Caki2 (cell line): ENCODE results near the gene AFAP1. TPM values are rescaled to one million over a fixed set of nuclear protein-coding genes. Genes with fewer than 3 reads are reported as not detected.

Source experiments
- DNase-seq: peaks from one replicate; pipeline ENCODE4 v3.0.0-alpha.2; 2015; ENCODE audit warnings: low read depth
- in situ Hi-C: cut with HindIII; loops from 2 replicates; pipeline ENCODE4 v1.10.0; 2016; ENCODE audit warnings: low sequenced_read_pairs, low pct_unique_long_range_greater_than_20kb, mixed read lengths
- total RNA-seq: library from RNA; depleted of rRNA; stranded (reverse); fragments of >200 nt; shearing (Covaris generic); gene quantifications from 2 replicates; pipeline ENCODE4 v1.2.3, GENCODE V29; 2014; ENCODE audit warnings: low replicate concordance

Gene AFAP1
- total RNA-seq, 1 experiment from 2014 or later: 16.1 TPM

DNA sequence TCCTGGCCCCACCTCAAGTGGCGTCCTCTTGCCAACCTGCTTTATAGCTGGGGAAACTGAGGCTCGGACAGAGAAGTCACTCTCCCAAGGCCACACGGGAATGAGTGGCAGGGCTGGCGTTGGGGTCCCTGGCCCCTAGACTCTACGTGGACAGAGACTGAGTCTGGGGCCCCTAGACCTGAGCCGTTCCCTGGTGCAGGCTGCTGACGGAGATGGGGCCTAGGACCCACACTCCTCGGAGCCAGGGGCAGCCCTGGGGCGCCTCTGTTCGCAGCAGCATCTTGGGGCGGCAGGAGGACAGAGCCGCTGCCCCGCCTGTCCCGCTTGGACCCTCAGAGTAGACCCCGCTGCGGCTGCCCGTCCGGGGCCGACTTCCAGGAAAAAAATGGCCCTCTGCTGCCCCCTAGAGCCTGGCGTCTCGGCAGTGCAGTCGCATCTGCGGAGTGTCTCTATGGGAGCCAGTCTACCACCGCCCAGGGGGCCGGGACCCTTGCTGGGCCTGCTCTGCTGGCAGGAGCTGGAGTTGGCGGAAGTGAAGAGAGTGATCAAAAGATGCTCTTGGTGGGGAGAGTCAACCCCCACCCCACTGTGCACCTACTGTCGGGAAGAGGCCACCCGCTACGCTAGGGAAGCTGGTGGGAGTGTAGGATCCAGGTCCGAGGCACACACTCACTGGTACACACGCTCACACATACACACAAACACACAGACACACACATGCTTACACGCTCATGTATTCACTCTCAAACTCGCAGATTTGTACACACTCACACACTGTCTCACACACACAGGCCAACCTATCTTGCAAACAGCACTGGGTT lies 220.1 kb downstream of the AFAP1 start:
- in situ Hi-C loops: no loop called here
- DNase-seq: peak; percentile 11

DNA sequence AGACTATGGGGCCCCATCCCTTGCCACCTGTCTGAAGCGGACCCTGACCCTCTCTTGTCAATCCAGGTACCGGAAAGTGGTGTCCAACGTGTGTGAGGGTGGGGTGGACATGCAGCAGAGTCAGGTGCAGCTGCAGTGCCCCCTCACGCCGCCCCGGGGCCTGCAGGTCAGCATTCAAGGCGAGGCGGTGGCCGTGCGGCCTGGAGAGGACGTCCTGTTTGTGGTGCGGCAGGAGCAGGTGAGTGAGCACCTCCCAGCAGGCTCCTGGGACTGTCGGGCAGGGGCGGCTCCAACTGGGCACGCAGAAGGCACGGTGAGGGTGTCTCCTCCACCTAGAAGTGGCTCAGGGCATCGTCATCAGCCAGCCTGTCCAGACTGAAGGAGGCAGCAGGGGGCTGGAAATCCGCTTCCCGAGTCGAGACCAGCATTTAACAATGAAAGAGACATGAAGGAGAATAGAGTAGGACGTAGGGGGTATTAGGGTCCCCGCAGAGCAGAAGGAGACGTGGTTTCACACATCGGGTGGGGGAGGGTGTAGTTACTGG lies 221.6 kb downstream of the AFAP1 start:
- in situ Hi-C loops: no loop called here
- DNase-seq: no peak

DNA sequence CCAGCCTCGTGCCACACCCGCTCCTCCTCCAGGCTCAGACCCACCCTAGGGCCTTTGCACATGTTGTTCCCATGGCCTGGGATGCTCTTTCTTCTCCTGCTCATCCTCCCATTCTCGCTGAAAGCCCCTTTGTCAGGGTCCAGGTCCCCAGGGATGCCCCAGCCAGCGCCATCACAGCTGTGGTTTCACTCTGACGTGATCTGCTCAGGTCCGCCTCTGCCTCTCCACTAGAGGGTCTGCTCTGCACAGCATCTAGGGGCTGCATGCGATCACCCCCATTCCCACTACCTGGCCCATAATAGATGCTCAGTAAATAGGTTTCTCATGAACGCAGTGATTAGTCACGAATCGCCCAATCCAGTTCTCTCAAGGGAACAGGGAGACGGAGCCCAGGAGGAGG lies 222.5 kb downstream of the AFAP1 start:
- DNase-seq: no peak
- in situ Hi-C loops: no loop called here

DNA sequence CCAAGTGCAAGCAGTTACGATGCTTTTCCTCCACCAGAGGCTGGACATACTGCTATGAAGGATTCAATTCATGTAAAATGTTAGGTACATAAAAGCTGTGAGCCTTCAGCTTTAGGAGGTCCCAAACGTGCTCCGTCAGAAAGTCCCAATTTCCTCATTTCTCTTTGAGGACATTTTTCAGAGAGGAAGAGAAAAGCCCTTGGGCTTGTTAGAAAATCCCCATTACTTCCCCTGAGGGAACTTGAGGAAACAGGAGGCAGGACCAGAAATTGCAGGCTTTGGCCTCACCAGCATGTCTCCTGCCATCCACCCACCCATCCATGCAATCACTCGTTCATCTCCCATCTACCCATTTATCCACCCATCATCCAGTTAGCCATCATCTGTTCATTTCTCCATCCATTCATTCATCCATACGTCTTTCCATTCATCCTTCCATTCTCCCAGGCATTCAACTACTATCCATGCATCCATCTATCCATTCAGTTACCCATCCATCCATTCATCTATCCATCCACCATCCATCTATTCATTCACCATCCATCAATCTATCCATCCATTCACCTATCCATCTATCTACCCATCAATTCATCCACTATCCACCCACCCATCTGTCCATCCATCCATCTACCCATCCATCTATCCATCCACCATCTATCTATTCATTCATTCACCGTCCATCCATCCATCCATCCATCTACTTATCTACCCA lies 223.5 kb downstream of the AFAP1 start:
- in situ Hi-C loops: no loop called here
- DNase-seq: no peak

DNA sequence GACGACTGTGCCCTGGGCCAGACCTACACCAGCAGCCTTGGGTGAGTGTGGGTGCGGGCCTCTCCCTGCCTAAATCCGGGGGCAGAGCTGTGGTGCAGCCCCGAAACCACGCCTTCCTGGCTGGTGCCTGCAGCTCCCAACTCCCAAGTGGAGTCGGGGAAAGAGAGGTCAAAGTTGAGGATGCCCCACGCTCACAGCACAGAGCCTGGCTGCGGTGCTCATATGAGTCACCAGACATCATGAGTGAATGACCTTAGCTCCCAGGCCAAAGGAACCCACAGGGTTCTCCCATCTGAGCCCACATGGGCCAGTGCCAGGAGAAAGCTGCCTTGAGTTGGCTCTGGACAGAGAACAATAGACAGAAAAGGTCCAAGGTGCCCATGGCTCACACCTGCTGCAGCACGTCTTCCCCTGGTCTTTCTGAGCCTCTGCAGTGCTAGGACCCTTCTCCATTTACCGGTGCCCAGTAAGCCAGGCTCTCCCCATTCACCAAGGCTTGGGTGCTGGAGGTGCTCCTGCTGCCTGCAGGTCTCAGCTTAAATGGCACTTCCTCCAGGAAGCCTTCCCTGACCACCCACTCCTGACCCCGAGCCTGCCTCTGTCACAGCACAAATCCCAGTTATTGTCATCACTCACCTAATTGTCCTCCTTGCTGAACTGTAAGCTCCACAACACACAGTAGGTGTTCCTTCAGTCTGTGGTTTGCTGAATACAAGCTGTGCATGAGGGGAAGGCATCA lies 224.2 kb downstream of the AFAP1 start:
- DNase-seq: no peak
- in situ Hi-C loops: no loop called here

DNA sequence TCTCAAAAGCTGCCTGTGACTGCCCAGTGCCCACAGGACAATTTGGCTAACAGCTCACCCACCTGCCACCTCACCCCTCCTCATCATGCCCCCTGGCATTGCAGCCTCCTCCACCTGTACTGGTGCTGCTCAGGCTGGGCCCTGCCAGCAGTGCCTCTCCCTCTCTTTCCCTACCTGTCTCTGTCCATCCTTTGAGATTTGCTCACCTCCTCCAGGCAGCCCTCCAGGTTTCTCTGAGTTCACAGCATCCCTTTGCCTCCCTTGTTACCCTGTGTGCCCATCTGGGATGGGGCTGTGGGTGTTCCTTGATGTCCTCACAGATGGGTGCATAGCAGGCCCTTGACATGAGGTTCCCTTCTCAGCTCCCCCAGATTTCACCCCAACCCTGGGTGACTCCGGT lies 224.9 kb downstream of the AFAP1 start:
- no peak for DNase-seq
- in situ Hi-C loops: no loop called here

DNA sequence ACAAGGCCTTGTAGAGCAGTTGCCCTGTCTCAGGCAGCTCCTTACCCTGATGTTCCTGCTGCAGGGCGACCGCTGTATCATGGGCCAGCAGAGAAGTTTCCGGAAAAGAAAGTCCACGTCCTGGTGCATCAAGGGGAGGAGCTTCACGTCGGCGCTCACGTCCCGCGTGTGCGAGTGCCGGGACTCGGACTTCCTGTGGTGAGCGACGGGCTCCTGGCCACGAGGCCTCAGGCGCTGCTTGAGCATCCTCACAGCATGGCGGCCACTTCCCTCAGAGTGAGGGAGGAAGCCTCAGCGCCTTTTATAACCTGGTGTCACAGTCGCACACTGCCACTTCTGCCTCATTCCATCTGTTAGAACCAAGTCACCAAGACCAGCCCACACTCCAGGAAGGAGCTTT lies 225.5 kb downstream of the AFAP1 start:
- in situ Hi-C loops: no loop called here
- no peak for DNase-seq

DNA sequence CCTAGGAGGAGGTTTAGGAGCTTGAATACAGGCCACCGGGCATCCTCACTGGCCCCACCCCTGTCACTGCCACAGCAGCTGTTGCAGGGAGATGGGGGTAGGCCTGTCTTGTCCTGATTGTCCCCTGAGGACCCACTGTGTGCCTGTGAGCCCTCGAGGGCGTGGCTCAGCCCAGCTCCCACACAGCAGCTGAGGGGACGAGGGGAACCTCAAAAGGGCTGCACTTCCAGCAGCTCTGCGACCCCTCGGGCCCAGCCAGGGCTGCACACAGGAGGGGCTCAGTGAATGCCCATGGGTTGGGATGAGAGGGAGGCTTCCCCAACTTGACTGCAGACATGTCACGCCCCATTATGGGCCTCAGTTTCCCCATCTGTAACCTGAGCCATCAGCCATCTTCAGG lies 225.9 kb downstream of the AFAP1 start:
- DNase-seq: no peak
- in situ Hi-C loops: no loop called here

DNA sequence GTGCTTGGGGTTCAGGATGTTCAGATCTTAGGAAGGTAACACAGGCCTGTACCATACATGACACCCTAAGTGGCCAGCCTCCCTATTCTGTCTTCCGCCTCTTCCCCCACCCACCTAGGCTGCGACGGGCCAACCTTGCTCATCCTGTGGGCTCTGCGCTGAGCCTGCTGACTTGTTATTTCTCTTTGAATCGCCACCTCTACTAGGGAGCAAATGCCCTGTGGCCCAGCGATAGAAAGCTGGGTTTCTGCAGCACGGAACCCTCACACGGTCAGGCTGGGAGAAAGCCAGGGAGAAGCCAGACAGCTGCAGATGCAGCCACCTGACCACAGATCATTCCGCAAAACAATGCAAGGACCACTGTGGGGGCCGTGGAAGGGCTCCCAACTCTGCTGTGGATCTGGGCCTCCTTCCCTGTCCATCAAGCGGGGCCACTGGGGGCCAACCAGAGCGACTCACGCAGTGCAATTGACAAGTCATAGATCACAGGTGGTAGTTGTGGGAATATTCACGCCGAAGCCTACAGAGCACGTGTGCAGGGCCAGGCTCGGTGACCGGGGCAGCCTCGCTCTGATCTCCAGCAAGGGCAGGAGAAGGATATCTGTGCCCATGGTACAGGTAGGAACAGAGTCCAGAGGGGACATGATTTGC lies 227.5 kb downstream of the AFAP1 start:
- DNase-seq: no peak
- in situ Hi-C loops: no loop called here

DNA sequence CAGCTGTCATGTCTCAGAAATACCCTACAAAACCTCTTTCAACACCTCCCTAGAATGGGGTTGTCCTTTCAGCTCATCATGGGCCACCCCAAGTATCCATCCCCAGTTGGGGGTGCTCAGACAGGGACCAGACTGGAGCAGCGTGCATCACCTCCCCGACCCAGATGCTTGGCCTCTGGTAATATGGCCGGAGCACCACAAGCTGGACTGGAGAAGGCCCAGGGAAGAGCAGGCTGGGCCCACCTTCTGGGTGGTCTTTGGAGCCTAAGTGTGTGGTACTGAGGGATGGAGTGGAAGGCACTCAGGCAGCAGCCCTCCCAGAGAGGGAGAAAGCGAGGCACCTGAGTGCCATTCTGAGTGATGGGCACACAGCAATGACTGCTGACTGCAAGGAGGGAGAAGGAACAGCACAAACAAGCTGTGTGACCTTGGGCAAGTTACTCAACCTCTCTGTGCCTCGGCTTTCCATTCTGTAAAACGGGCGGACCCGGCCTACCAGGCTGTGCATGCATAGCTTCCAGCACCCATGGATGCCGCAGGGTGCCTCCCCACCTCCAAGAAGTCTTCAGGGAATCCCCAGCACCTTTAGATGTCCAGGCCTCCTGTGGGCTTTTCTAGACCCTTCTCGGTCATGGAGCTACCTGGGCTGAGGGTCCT lies 228.2 kb downstream of the AFAP1 start:
- in situ Hi-C loops: no loop called here
- DNase-seq: no peak

DNA sequence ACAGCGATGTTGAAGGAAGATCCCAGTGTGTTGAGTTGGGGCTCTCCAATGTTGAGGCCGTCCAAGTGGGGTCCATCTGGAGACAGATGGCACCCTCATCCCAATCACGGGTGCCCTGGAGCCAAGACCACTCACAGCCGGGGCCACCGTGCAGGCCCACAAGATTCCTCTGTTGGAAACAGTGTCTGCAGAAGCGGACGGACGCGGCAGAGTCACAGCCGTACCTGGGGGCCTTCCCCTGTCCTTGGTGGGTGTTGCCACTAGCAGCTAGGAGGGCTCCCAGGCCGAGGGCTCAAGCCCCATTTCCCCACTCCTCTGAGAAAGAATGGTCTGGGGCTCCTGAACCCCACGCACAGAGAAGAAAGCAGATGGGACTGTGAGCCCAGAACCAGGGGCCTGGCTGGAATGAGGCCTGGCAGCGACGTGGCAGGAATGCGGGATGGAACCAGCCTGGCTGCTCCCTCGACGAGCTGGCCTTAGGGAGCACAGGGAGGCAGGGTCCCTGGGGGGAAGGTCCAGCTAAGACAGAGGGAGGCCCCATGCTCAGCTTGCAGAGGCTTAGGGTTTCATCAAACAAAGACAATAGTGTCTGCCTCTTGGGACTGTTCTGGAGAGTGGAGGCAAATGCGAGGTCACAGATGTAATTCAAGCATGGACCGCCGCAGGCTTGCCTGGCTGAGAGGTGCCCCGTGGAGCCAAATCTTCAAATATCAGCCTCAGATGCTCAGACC lies 228.9 kb downstream of the AFAP1 start:
- no peak for DNase-seq
- in situ Hi-C loops: no loop called here

DNA sequence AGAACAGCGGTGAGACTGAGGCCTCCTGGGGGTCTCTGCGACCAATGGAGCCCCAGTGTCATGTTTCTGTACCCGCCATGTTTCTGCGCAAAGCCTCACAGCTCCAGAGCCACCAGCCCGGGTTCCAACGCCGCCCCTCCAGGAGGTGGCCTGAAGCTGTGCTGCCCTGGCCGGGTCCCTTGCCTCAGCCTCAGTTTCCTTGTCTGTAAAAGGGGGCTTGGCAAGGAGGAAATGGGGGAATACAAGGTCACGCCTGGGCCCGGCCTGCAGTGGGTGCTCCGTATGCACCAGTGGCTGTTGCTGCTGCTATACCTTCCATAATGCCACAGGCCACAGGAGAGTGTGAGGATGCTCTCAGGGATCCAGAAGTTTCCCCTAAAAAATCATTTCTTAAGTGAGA lies 229.5 kb downstream of the AFAP1 start:
- no peak for DNase-seq
- in situ Hi-C loops: no loop called here

DNA sequence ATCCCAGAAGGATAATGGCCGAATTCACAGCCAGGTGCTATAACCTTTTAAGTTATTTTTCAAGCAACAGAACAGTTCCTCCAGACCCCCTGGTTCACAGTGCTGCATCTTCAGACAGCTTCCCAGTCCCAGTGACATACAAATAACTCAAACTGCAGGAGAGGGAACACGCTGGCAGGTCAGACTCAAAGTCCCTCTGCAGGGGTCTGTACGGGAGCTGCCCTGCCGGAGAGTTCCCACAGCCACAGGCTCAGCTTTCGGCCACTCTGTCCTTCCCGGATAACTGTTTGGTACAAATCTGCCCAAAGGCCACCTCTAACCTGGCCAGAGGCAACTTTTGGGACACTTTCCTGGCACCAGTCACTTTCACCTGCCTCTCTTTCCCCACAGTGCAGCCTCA lies 230.2 kb downstream of the AFAP1 start:
- in situ Hi-C loops: no loop called here
- DNase-seq: no peak

DNA sequence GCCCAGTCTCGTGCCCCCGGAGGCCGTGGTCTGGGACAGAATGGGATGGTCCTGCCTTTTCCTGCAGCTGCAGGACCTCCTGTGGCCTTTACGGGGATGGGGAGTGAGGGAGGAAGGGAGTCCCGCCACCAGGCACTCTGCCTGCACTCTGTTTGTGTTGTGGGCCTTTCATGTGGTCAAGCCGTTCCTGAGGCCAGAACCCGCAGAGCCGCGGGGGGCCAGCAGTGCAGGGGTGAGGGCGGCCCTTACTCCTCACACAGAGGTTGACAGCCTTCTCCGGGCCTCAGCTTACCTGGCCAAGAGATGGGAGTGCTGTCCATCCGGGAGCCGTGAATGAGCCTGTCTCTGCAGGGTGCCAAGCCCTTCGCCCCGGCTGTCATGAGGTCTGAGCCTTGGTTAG lies 230.7 kb downstream of the AFAP1 start:
- DNase-seq: no peak
- in situ Hi-C loops: no loop called here
